Measurements from ENCODE around the gene CDH26.

- TF ChIP-seq, protein P1, sequence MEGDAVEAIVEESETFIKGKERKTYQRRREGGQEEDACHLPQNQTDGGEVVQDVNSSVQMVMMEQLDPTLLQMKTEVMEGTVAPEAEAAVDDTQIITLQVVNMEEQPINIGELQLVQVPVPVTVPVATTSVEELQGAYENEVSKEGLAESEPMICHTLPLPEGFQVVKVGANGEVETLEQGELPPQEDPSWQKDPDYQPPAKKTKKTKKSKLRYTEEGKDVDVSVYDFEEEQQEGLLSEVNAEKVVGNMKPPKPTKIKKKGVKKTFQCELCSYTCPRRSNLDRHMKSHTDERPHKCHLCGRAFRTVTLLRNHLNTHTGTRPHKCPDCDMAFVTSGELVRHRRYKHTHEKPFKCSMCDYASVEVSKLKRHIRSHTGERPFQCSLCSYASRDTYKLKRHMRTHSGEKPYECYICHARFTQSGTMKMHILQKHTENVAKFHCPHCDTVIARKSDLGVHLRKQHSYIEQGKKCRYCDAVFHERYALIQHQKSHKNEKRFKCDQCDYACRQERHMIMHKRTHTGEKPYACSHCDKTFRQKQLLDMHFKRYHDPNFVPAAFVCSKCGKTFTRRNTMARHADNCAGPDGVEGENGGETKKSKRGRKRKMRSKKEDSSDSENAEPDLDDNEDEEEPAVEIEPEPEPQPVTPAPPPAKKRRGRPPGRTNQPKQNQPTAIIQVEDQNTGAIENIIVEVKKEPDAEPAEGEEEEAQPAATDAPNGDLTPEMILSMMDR (IDR thresholded peaks at IDR 0.05): no peak
- TF ChIP-seq POLR2A (IDR thresholded peaks at IDR 0.05): no peak
Observed at GRCh38 chr20:60001108-60001507, 42.9 kb downstream of the CDH26 start.

Data from ovary (tissue), 3 donors.